ENCODE data around the gene SAPCD1.

Gene SAPCD1

GRCh38 chr6:31728767-31729514, 33.5 kb upstream of the SAPCD1 start, which contains the start of gene DDAH2:
DDAH2 (minus strand) TSS chr6:31729299; CDS start chr6:31729161, 138 bp downstream.
- DNase-seq: peak in 1 of 56 donors; percentile 32

GRCh38 chr6:31729515-31729978, 32.9 kb upstream of the SAPCD1 start:
- DNase-seq: peak in 54 of 56 donors; percentile 40 to 89 (median 70)

- peak in 47 of 56 donors; percentile 20 to 83 (median 61) for DNase-seq
Measured at GRCh38 chr6:31729979-31730630, 32.4 kb upstream of the SAPCD1 start.

- no peak for DNase-seq
Measured at GRCh38 chr6:31730631-31731086, 31.8 kb upstream of the SAPCD1 start.

GRCh38 chr6:31732029-31732428, 30.4 kb upstream of the SAPCD1 start:
- no peak for DNase-seq

GRCh38 chr6:31733734-31734133, 28.7 kb upstream of the SAPCD1 start:
- DNase-seq: no peak

- DNase-seq: no peak
Measured at GRCh38 chr6:31734247-31734820, 28.1 kb upstream of the SAPCD1 start.

GRCh38 chr6:31734821-31735406, 27.5 kb upstream of the SAPCD1 start:
- DNase-seq: peak in 4 of 56 donors; percentile 7 to 12 (median 8)

- DNase-seq: peak in 12 of 56 donors; percentile 5 to 62 (median 14)
Measured at GRCh38 chr6:31736021-31736767, 26.3 kb upstream of the SAPCD1 start, which contains the start of gene CLIC1. CLIC1 (minus strand) TSS chr6:31736530; CDS start chr6:31736300, 230 bp downstream.

- no peak for DNase-seq
Measured at GRCh38 chr6:31736768-31737314, 25.6 kb upstream of the SAPCD1 start.

GRCh38 chr6:31737315-31737990, 25.0 kb upstream of the SAPCD1 start:
- no peak for DNase-seq

- DNase-seq: peak in 5 of 56 donors; percentile 7 to 29 (median 17)
Measured at GRCh38 chr6:31737991-31738979, 24.2 kb upstream of the SAPCD1 start.

- peak; percentile 69 to 99 (median 95) for DNase-seq
Measured at GRCh38 chr6:31739639-31740396, 22.6 kb upstream of the SAPCD1 start, which contains the start of gene MSH5. MSH5 (plus strand) TSS chr6:31740005; CDS start chr6:31740467, 462 bp downstream.

- no peak for DNase-seq
Measured at GRCh38 chr6:31740397-31741223, 21.8 kb upstream of the SAPCD1 start.

- DNase-seq: no peak
Measured at GRCh38 chr6:31741815-31742214, 20.6 kb upstream of the SAPCD1 start.

- DNase-seq: no peak
Measured at GRCh38 chr6:31742894-31743293, 19.6 kb upstream of the SAPCD1 start.

- DNase-seq: no peak
Measured at GRCh38 chr6:31744422-31744821, 18.0 kb upstream of the SAPCD1 start.

Measured in nucleus accumbens (tissue), 56 donors.